Measurements from ENCODE around the gene SDK1.

Gene SDK1

GRCh38 chr7:4025210-4025609, 724.2 kb downstream of the SDK1 start:
- in situ Hi-C loops (cut with MboI; ENCODE audit: low sequenced_read_pairs): no loop called here

- in situ Hi-C loops (cut with MboI; ENCODE audit: low sequenced_read_pairs): no loop called here
Observed at GRCh38 chr7:4025694-4026615, 724.9 kb downstream of the SDK1 start.

- in situ Hi-C loops (cut with MboI; ENCODE audit: low sequenced_read_pairs): no loop called here
Observed at GRCh38 chr7:4026941-4027486, 726.0 kb downstream of the SDK1 start.

- in situ Hi-C loops (cut with MboI; ENCODE audit: low sequenced_read_pairs): no loop called here
Observed at GRCh38 chr7:4028221-4028620, 727.2 kb downstream of the SDK1 start.

GRCh38 chr7:4029941-4030340, 728.9 kb downstream of the SDK1 start:
- in situ Hi-C loops (cut with MboI; ENCODE audit: low sequenced_read_pairs): no loop called here

GRCh38 chr7:4030346-4030950, 729.4 kb downstream of the SDK1 start:
- in situ Hi-C loops (cut with MboI; ENCODE audit: low sequenced_read_pairs): no loop called here

GRCh38 chr7:4033996-4034395, 732.9 kb downstream of the SDK1 start:
- in situ Hi-C loops (cut with MboI; ENCODE audit: low sequenced_read_pairs): no loop called here

- in situ Hi-C loops (cut with MboI; ENCODE audit: low sequenced_read_pairs): no loop called here
Observed at GRCh38 chr7:4037308-4037707, 736.3 kb downstream of the SDK1 start.

- in situ Hi-C loops (cut with MboI; ENCODE audit: low sequenced_read_pairs): no loop called here
Observed at GRCh38 chr7:4037877-4038276, 736.8 kb downstream of the SDK1 start.

- in situ Hi-C loops (cut with MboI; ENCODE audit: low sequenced_read_pairs): no loop called here
Observed at GRCh38 chr7:4040109-4040928, 739.3 kb downstream of the SDK1 start.

GRCh38 chr7:4042402-4043045, 741.5 kb downstream of the SDK1 start:
- in situ Hi-C loops (cut with MboI; ENCODE audit: low sequenced_read_pairs): no loop called here

GRCh38 chr7:4043988-4044387, 742.9 kb downstream of the SDK1 start:
- in situ Hi-C loops (cut with MboI; ENCODE audit: low sequenced_read_pairs): no loop called here

- in situ Hi-C loops (cut with MboI; ENCODE audit: low sequenced_read_pairs): no loop called here
Observed at GRCh38 chr7:4045450-4045849, 744.4 kb downstream of the SDK1 start.

GRCh38 chr7:4045975-4046374, 744.9 kb downstream of the SDK1 start:
- in situ Hi-C loops (cut with MboI; ENCODE audit: low sequenced_read_pairs): no loop called here

- in situ Hi-C loops (cut with MboI; ENCODE audit: low sequenced_read_pairs): no loop called here
Observed at GRCh38 chr7:4048336-4048735, 747.3 kb downstream of the SDK1 start.

- in situ Hi-C loops (cut with MboI; ENCODE audit: low sequenced_read_pairs): no loop called here
Observed at GRCh38 chr7:4049202-4049601, 748.1 kb downstream of the SDK1 start.

- in situ Hi-C loops (cut with MboI; ENCODE audit: low sequenced_read_pairs): no loop called here
Observed at GRCh38 chr7:4050126-4050660, 749.1 kb downstream of the SDK1 start.

- in situ Hi-C loops (cut with MboI; ENCODE audit: low sequenced_read_pairs): no loop called here
Observed at GRCh38 chr7:4051696-4052095, 750.6 kb downstream of the SDK1 start.

GRCh38 chr7:4052130-4052529, 751.1 kb downstream of the SDK1 start:
- in situ Hi-C loops (cut with MboI; ENCODE audit: low sequenced_read_pairs): no loop called here

GRCh38 chr7:4054158-4054557, 753.1 kb downstream of the SDK1 start:
- in situ Hi-C loops (cut with MboI; ENCODE audit: low sequenced_read_pairs): no loop called here

All from hTERT RPE-1 (cell line).